Liver (tissue), 9 donors: ENCODE data around the gene NPC1L1. TPM values are rescaled to one million over a fixed set of nuclear protein-coding genes. Genes with fewer than 3 reads are reported as not detected.

Experiments used
- DNase-seq: peaks from one replicate; pipeline ENCODE4 v3.0.0-alpha.2; 2017; ENCODE audit warnings: low spot score
- H3K27ac ChIP-seq, 2 donors: one replicate each; pipeline ENCODE4 v1.7.0; 2013; ENCODE audit warnings: inconsistent platforms in 2 of 2, low read length in 2 of 2, control low read depth in 1 of 2, low read depth in 1 of 2, mild to moderate bottlenecking in 1 of 2
- H3K27me3 ChIP-seq, 4 donors: one replicate each; pipeline versions ENCODE4 v1.6.1 to v1.7.0; 2013; ENCODE audit warnings: low read length in 3 of 4, inconsistent platforms in 1 of 4, mild to moderate bottlenecking in 1 of 4, moderate library complexity in 1 of 4; ENCODE audit not compliant: control insufficient read depth in 4 of 4, insufficient read depth in 4 of 4
- H3K36me3 ChIP-seq, 4 donors: one replicate each; pipeline versions ENCODE4 v1.6.1 to v1.7.0; 2013; ENCODE audit warnings: low read length in 3 of 4, mild to moderate bottlenecking in 3 of 4, low read depth in 1 of 4, moderate library complexity in 1 of 4; ENCODE audit not compliant: control insufficient read depth in 4 of 4, insufficient read depth in 3 of 4
- H3K4me1 ChIP-seq, 4 donors: one replicate each; pipeline versions ENCODE4 v1.6.1 to v1.7.0; 2013; ENCODE audit warnings: low read length in 3 of 4, mild to moderate bottlenecking in 3 of 4, moderate library complexity in 1 of 4; ENCODE audit not compliant: control insufficient read depth in 4 of 4, insufficient read depth in 4 of 4
- H3K4me3 ChIP-seq, 3 donors: one replicate each; pipeline versions ENCODE4 v1.6.1 to v1.7.0; 2013; ENCODE audit warnings: low read length in 3 of 3, control low read depth in 1 of 3, low read depth in 1 of 3, mild to moderate bottlenecking in 1 of 3
- H3K9ac ChIP-seq, 2 donors: one replicate each; pipeline ENCODE4 v1.7.0; 2013; ENCODE audit warnings: low read length in 2 of 2, mild to moderate bottlenecking in 2 of 2, moderate library complexity in 2 of 2, control low read depth in 1 of 2, low read depth in 1 of 2
- H3K9me3 ChIP-seq, 4 donors: one replicate each; pipeline versions ENCODE4 v1.6.1 to v1.7.0; 2013; ENCODE audit warnings: low read length in 3 of 4; ENCODE audit not compliant: control insufficient read depth in 4 of 4
- ATF3 ChIP-seq: IDR thresholded peaks from 2 replicates; pipeline ENCODE4 v1.6.1; 2016; ENCODE audit warnings: antibody characterized with exemption
- CTCF ChIP-seq: fragments of 150-350 bp; IDR thresholded peaks from 2 replicates; pipeline ENCODE4 v1.5.1; 2017; ENCODE audit warnings: improper control_type of control experiment, low read depth, low read length; ENCODE audit not compliant: missing input control
- FOXA1 ChIP-seq: IDR thresholded peaks from 2 replicates; pipeline ENCODE4 v1.6.1; 2016; ENCODE audit warnings: antibody characterized with exemption
- FOXA2 ChIP-seq: IDR thresholded peaks from 2 replicates; pipeline ENCODE4 v1.6.1; 2016; ENCODE audit warnings: antibody characterized with exemption
- GABPA ChIP-seq, 2 donors: IDR thresholded peaks in 1 of 2; conservative IDR thresholded peaks in 1 of 2; 2 replicates each; pipeline ENCODE4 v1.6.1; 2016; ENCODE audit warnings: antibody characterized with exemption in 2 of 2, mild to moderate bottlenecking in 1 of 2, moderate library complexity in 1 of 2
- HNF4A ChIP-seq, 2 donors: conservative IDR thresholded peaks; 2 replicates each; pipeline ENCODE4 v1.6.1; 2016; ENCODE audit warnings: antibody characterized with exemption in 2 of 2, mild to moderate bottlenecking in 2 of 2
- JUND ChIP-seq, 2 donors: IDR thresholded peaks; 2 replicates each; pipeline ENCODE4 v1.6.1; 2016; ENCODE audit warnings: antibody characterized with exemption in 2 of 2
- MAX ChIP-seq: IDR thresholded peaks from 2 replicates; pipeline ENCODE4 v1.6.1; 2016; ENCODE audit warnings: antibody characterized with exemption
- RXRA ChIP-seq, 2 donors: IDR thresholded peaks; 2 replicates each; pipeline ENCODE4 v1.6.1; 2017 to 2018; ENCODE audit warnings: antibody characterized with exemption in 2 of 2, mild to moderate bottlenecking in 1 of 2
- YY1 ChIP-seq: IDR thresholded peaks from 2 replicates; pipeline ENCODE4 v1.6.1; 2016; ENCODE audit warnings: antibody characterized with exemption, mild to moderate bottlenecking
- WGBS: extraction: QIAGEN DNeasy Blood & Tissue Kit; methylation state at CpG from one replicate; pipeline ENCODE4 v1.1.7; 2013; 5-methylcytosine and 5-hydroxymethylcytosine counted together
- polyA plus RNA-seq, 2 donors: library from polyadenylated mRNA; stranded (reverse) in 1 of 2; unstranded in 1 of 2; fragments of 200-250 nt in 1 of 2; fragments of >200 nt in 1 of 2; fragmentation: Nextera tagmentation in 1 of 2; extraction: Ambion mirVana in 1 of 2; gene quantifications; one replicate each; pipeline versions ENCODE4 v1.2.1 to v1.2.3, GENCODE V29; 2013 to 2015
- total RNA-seq, 2 donors: library from RNA; depleted of rRNA; stranded (reverse); fragments of >200 nt; gene quantifications; one replicate each; pipeline ENCODE4 v1.2.3, GENCODE V29; 2014
- TF ChIP-seq, protein P1 (sequence below): IDR thresholded peaks from 2 replicates; pipeline ENCODE4 v1.6.1; 2016; ENCODE audit warnings: antibody characterized with exemption, mild to moderate bottlenecking
- donor health status: healthy.
- donor health status: healthy.
- donor health status: healthy.
- donor health status: healthy.
- donor health status: healthy.

Gene NPC1L1
- total and polyA plus RNA-seq, 4 donors, result 7.2 to 22.1 (median 15.3) TPM

GRCh38 chr7:44496385-44496784 is 44.7 kb downstream of the NPC1L1 start (continued):
- TF ChIP-seq ATF3, result no peak
- no peak for TF ChIP-seq CTCF
- TF ChIP-seq MAX, result no peak

DNA sequence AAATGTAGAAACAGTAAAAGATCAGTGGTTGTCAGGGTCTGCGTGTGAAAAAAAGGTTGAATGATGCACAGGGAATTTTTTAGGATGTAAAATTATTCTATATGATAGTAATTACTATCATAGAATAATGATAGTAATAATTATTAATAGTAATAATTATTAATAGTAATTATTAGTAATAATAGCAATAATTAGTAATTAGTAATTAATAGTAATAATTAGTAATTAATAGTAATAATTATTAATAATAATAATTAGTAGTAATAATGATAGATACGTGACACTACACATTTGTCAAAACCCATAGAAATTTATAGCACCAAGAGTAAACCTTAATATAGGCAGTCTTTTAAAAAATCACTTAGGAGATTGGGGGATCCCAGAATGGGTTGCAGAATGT is 46.2 kb downstream of the NPC1L1 start:
- TF ChIP-seq FOXA1 (no peak), MAX (no peak), CTCF (no peak), FOXA2 (no peak), YY1 (no peak), HNF4A (conservative IDR thresholded peaks at IDR 0.05) (no peak), JUND (IDR thresholded peaks at IDR 0.05) (no peak), GABPA (IDR thresholded peaks at IDR 0.05 in 1 of 2, conservative IDR thresholded peaks at IDR 0.05 in 1 of 2) (no peak), RXRA (IDR thresholded peaks at IDR 0.05) (no peak), ATF3 (no peak)
- TF ChIP-seq, protein P1, sequence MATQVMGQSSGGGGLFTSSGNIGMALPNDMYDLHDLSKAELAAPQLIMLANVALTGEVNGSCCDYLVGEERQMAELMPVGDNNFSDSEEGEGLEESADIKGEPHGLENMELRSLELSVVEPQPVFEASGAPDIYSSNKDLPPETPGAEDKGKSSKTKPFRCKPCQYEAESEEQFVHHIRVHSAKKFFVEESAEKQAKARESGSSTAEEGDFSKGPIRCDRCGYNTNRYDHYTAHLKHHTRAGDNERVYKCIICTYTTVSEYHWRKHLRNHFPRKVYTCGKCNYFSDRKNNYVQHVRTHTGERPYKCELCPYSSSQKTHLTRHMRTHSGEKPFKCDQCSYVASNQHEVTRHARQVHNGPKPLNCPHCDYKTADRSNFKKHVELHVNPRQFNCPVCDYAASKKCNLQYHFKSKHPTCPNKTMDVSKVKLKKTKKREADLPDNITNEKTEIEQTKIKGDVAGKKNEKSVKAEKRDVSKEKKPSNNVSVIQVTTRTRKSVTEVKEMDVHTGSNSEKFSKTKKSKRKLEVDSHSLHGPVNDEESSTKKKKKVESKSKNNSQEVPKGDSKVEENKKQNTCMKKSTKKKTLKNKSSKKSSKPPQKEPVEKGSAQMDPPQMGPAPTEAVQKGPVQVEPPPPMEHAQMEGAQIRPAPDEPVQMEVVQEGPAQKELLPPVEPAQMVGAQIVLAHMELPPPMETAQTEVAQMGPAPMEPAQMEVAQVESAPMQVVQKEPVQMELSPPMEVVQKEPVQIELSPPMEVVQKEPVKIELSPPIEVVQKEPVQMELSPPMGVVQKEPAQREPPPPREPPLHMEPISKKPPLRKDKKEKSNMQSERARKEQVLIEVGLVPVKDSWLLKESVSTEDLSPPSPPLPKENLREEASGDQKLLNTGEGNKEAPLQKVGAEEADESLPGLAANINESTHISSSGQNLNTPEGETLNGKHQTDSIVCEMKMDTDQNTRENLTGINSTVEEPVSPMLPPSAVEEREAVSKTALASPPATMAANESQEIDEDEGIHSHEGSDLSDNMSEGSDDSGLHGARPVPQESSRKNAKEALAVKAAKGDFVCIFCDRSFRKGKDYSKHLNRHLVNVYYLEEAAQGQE, result no peak
- no peaks in the 10 kb centered on the region for H3K27me3 ChIP-seq
- 79% methylated on average over 2 of the region's 2 CpGs for WGBS
- H3K4me3 ChIP-seq, result no peak overlapping the region
- H3K27ac ChIP-seq, result no peak overlapping the region
- peaks cover 0 to 3% (median under 1%) of the 10 kb centered on the region in 4 donors for H3K4me1 ChIP-seq
- H3K36me3 ChIP-seq, result no peaks in the 10 kb centered on the region
- H3K9ac ChIP-seq, result no peak overlapping the region
- DNase-seq, result no peak
- no peaks in the 10 kb centered on the region for H3K9me3 ChIP-seq
